HepG2 (cell line): ENCODE data around the gene MTHFD1L. TPM values are rescaled to one million over a fixed set of nuclear protein-coding genes. Genes with fewer than 3 reads are reported as not detected.

Source experiments
- CC2D1A ChIP-seq: sonication (generic); formaldehyde crosslinking; IDR thresholded peaks from 2 replicates; pipeline ENCODE4 v1.8.1; 2023; ENCODE audit warnings: mild to moderate bottlenecking, missing genetic modification reagents
- CEBPG ChIP-seq: IDR thresholded peaks from 2 replicates; pipeline ENCODE4 v1.6.1; 2016
- DPF2 ChIP-seq: sonication (generic); formaldehyde crosslinking; IDR thresholded peaks from 2 replicates; pipeline ENCODE4 v1.4.0; 2020; ENCODE audit warnings: mild to moderate bottlenecking, low read depth, missing genetic modification reagents, borderline replicate concordance
- ETV6 ChIP-seq: sonication (generic); formaldehyde crosslinking; conservative IDR thresholded peaks from 2 replicates; pipeline ENCODE4 v1.4.0; 2020; ENCODE audit warnings: missing genetic modification reagents
- FOXA1 ChIP-seq, 2 experiments: fragments of 450-650 bp in 1 of 2; sonication (generic) in 1 of 2; formaldehyde crosslinking in 1 of 2; IDR thresholded peaks; 2 replicates each; pipeline versions ENCODE4 v1.4.0 to v1.6.1; 2016 to 2020; ENCODE audit warnings: missing genetic modification reagents in 1 of 2
- GATAD2A ChIP-seq: IDR thresholded peaks from 2 replicates; pipeline ENCODE4 v1.6.1; 2016
- KLF15 ChIP-seq: sonication (generic); formaldehyde crosslinking; IDR thresholded peaks from 2 replicates; pipeline ENCODE4 v1.8.1; 2023; ENCODE audit warnings: borderline replicate concordance, mild to moderate bottlenecking, inconsistent platforms, missing genetic modification reagents, mixed read lengths
- NFE2L1 ChIP-seq: sonication (generic); formaldehyde crosslinking; IDR thresholded peaks from 2 replicates; pipeline ENCODE4 v1.4.0; 2020; ENCODE audit warnings: missing genetic modification reagents, mild to moderate bottlenecking, borderline replicate concordance
- SOX5 ChIP-seq: IDR thresholded peaks from 2 replicates; pipeline ENCODE4 v1.6.1; 2016; ENCODE audit warnings: borderline replicate concordance
- ZNF543 ChIP-seq: sonication (generic); formaldehyde crosslinking; IDR thresholded peaks from 2 replicates; pipeline ENCODE4 v1.4.0; 2020; ENCODE audit warnings: mild to moderate bottlenecking, missing genetic modification reagents
- ZNF746 ChIP-seq: sonication (generic); formaldehyde crosslinking; IDR thresholded peaks from 2 replicates; pipeline ENCODE4 v1.8.0; 2022; ENCODE audit warnings: mild to moderate bottlenecking, missing genetic modification reagents
- polyA plus RNA-seq, 8 experiments: library from polyadenylated mRNA; depleted of rRNA in 3 of 8; stranded (reverse) in 7 of 8; unstranded in 1 of 8; fragments of >200 nt; fragmentation: Illumina TruSeq in 4 of 8; extraction: Trizol in 4 of 8; gene quantifications; 2 replicates each; pipeline versions ENCODE4 v1.2.1 to v1.2.3, GENCODE V29; 2011 to 2016; ENCODE audit warnings: low read depth in 4 of 8, missing spikeins in 1 of 8, mixed read lengths in 1 of 8; ENCODE audit not compliant: insufficient read depth in 1 of 8
- total RNA-seq, 5 experiments: library from RNA; depleted of rRNA; stranded (reverse); fragments of >200 nt; fragmentation: Illumina TruSeq; extraction: Trizol; gene quantifications; 2 replicates each; pipeline ENCODE4 v1.2.3, GENCODE V29; 2016; ENCODE audit warnings: low read depth in 1 of 5
- TF ChIP-seq, protein P1 (sequence below): sonication (generic); formaldehyde crosslinking; IDR thresholded peaks from 2 replicates; pipeline ENCODE4 v1.5.1; 2020; ENCODE audit warnings: missing genetic modification reagents, mild to moderate bottlenecking, borderline replicate concordance
- TF ChIP-seq, protein P2 (sequence below), 2 experiments: sonication (generic) in 1 of 2; formaldehyde crosslinking in 1 of 2; IDR thresholded peaks; 2 replicates each; pipeline versions ENCODE4 v1.6.1 to v1.9.0; 2014 to 2022; ENCODE audit warnings: antibody characterized with exemption in 1 of 2, borderline replicate concordance in 1 of 2, inconsistent platforms in 1 of 2, low read depth in 1 of 2, missing genetic modification reagents in 1 of 2
- TF ChIP-seq, protein P3 (sequence below): sonication (generic); formaldehyde crosslinking; IDR thresholded peaks from 2 replicates; pipeline ENCODE4 v1.5.0; 2020; ENCODE audit warnings: mild to moderate bottlenecking, missing genetic modification reagents
- TF ChIP-seq, protein P4 (sequence below): sonication (generic); formaldehyde crosslinking; IDR thresholded peaks from 2 replicates; pipeline ENCODE4 v1.4.0; 2020; ENCODE audit warnings: missing genetic modification reagents
- TF ChIP-seq, protein P5 (sequence below): IDR thresholded peaks from 2 replicates; pipeline ENCODE4 v1.6.1; 2016; ENCODE audit warnings: missing genetic modification reagents, missing compliant biosample characterization

Gene MTHFD1L
- total and polyA plus RNA-seq, 2 of the 13 experiments (the other 11 are each of a cell fraction or from before 2014, with no cell fraction given), result 24.0 to 39.6 TPM

DNA sequence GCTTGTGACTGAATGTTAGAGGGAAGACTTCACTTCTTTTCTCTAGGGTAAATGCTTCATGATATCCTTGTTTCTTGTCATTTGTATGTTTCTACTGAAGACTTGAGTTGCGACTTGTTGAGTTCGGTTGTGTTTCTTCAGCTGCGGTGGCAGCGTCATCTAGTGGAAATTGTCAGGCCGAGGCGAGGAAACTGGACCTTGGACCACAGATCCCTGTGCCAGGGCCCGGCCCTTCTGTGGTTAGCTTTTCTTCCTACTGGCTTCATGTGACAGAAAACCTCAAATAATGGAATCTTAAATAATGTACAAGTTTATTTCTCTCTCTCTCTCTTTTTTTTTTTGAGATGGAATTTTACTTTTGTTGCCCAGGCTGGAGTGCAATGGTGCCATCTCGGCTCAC lies 12.4 kb downstream of the MTHFD1L start (continued):
- TF ChIP-seq, protein P1, sequence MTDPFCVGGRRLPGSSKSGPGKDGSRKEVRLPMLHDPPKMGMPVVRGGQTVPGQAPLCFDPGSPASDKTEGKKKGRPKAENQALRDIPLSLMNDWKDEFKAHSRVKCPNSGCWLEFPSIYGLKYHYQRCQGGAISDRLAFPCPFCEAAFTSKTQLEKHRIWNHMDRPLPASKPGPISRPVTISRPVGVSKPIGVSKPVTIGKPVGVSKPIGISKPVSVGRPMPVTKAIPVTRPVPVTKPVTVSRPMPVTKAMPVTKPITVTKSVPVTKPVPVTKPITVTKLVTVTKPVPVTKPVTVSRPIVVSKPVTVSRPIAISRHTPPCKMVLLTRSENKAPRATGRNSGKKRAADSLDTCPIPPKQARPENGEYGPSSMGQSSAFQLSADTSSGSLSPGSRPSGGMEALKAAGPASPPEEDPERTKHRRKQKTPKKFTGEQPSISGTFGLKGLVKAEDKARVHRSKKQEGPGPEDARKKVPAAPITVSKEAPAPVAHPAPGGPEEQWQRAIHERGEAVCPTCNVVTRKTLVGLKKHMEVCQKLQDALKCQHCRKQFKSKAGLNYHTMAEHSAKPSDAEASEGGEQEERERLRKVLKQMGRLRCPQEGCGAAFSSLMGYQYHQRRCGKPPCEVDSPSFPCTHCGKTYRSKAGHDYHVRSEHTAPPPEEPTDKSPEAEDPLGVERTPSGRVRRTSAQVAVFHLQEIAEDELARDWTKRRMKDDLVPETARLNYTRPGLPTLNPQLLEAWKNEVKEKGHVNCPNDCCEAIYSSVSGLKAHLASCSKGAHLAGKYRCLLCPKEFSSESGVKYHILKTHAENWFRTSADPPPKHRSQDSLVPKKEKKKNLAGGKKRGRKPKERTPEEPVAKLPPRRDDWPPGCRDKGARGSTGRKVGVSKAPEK (CRISPR knock-in tag), result 0 out of 2 replicates have a peak, but pooled peaks have one; percentile 7
- TF ChIP-seq ZNF543 (CRISPR knock-in tag) (0 out of 2 replicates have a peak, but pooled peaks have one; percentile 33), GATAD2A (CRISPR knock-in tag) (peak; percentile 63), CEBPG (CRISPR knock-in tag) (0 out of 2 replicates have a peak, but pooled peaks have one; percentile 20), DPF2 (CRISPR knock-in tag) (no peak), NFE2L1 (CRISPR knock-in tag) (no peak), CC2D1A (CRISPR knock-in tag) (0 out of 2 replicates have a peak, but pooled peaks have one; percentile 8), KLF15 (no peak), ZNF746 (CRISPR knock-in tag) (no peak), FOXA1 (IDR thresholded peaks at IDR 0.05) (no peak), FOXA1 (CRISPR knock-in tag; IDR thresholded peaks at IDR 0.05) (0 out of 2 replicates have a peak, but pooled peaks have one; percentile 15), SOX5 (CRISPR knock-in tag) (peak; percentile 17; the same call in 1 of the 2 replicates), ETV6 (no peak)
- TF ChIP-seq, protein P2, sequence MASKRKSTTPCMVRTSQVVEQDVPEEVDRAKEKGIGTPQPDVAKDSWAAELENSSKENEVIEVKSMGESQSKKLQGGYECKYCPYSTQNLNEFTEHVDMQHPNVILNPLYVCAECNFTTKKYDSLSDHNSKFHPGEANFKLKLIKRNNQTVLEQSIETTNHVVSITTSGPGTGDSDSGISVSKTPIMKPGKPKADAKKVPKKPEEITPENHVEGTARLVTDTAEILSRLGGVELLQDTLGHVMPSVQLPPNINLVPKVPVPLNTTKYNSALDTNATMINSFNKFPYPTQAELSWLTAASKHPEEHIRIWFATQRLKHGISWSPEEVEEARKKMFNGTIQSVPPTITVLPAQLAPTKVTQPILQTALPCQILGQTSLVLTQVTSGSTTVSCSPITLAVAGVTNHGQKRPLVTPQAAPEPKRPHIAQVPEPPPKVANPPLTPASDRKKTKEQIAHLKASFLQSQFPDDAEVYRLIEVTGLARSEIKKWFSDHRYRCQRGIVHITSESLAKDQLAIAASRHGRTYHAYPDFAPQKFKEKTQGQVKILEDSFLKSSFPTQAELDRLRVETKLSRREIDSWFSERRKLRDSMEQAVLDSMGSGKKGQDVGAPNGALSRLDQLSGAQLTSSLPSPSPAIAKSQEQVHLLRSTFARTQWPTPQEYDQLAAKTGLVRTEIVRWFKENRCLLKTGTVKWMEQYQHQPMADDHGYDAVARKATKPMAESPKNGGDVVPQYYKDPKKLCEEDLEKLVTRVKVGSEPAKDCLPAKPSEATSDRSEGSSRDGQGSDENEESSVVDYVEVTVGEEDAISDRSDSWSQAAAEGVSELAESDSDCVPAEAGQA (IDR thresholded peaks at IDR 0.05; ENCODE audit: low read depth), result no peak
- TF ChIP-seq, protein P2 (CRISPR knock-in tag; IDR thresholded peaks at IDR 0.05; ENCODE audit: borderline replicate concordance), result no peak
- TF ChIP-seq, protein P3, sequence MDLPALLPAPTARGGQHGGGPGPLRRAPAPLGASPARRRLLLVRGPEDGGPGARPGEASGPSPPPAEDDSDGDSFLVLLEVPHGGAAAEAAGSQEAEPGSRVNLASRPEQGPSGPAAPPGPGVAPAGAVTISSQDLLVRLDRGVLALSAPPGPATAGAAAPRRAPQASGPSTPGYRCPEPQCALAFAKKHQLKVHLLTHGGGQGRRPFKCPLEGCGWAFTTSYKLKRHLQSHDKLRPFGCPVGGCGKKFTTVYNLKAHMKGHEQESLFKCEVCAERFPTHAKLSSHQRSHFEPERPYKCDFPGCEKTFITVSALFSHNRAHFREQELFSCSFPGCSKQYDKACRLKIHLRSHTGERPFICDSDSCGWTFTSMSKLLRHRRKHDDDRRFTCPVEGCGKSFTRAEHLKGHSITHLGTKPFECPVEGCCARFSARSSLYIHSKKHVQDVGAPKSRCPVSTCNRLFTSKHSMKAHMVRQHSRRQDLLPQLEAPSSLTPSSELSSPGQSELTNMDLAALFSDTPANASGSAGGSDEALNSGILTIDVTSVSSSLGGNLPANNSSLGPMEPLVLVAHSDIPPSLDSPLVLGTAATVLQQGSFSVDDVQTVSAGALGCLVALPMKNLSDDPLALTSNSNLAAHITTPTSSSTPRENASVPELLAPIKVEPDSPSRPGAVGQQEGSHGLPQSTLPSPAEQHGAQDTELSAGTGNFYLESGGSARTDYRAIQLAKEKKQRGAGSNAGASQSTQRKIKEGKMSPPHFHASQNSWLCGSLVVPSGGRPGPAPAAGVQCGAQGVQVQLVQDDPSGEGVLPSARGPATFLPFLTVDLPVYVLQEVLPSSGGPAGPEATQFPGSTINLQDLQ (CRISPR knock-in tag), result no peak
- TF ChIP-seq, protein P4, sequence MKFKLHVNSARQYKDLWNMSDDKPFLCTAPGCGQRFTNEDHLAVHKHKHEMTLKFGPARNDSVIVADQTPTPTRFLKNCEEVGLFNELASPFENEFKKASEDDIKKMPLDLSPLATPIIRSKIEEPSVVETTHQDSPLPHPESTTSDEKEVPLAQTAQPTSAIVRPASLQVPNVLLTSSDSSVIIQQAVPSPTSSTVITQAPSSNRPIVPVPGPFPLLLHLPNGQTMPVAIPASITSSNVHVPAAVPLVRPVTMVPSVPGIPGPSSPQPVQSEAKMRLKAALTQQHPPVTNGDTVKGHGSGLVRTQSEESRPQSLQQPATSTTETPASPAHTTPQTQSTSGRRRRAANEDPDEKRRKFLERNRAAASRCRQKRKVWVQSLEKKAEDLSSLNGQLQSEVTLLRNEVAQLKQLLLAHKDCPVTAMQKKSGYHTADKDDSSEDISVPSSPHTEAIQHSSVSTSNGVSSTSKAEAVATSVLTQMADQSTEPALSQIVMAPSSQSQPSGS, result 0 out of 2 replicates have a peak, but pooled peaks have one; percentile 15
- TF ChIP-seq, protein P5, sequence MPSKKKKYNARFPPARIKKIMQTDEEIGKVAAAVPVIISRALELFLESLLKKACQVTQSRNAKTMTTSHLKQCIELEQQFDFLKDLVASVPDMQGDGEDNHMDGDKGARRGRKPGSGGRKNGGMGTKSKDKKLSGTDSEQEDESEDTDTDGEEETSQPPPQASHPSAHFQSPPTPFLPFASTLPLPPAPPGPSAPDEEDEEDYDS (CRISPR knock-in tag), result 0 out of 2 replicates have a peak, but pooled peaks have one; percentile 9
